Measurements from ENCODE around the gene CLNK.

The CLNK gene

DNA sequence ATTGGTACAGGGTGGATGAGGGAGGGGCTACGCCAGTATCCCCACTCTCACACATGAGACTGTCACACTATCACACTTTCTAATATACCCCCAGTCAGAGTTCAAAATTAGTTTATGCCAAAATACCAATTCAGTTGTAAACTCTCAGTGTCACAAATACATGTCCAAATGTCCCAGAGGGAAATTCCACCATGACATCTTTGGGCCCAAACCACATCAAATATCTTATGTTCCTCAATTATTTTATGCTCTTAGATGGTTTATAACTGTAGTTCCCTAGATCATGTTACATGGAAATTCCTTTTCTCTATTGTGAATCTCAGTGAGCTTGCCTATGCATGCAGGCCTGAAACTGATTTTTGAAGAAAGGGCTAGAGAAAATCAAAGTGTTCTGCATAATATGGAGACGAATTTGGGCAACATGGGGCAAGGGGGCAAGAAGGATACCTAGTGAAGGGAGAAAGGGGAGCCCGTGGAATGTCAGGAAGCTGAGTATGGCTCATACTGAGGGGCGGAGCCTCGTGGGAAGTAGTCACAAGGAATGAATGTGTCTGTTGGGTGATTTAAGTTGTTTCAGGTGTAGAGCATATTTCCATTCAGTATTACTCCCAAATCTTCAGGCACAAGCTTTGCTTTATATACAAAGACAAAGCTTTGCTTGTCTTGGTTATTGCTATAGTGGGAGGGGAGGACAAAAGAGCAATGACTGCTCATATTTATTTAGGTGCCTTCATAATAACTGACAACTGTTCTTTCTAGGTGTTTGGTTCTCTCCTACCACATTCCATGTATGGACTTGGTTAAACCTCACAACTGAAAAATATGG is 40.8 kb downstream of the CLNK start:
- DNase-seq (ENCODE audit: low read depth), result no peak
- H3K4me3 ChIP-seq (ENCODE audit: control insufficient read depth, low read depth, low read length), result no peak overlapping the region
- TF ChIP-seq CTCF (conservative IDR thresholded peaks at IDR 0.05; ENCODE audit: control insufficient read depth, insufficient read depth, low read depth, low read length), result no peak

DNA sequence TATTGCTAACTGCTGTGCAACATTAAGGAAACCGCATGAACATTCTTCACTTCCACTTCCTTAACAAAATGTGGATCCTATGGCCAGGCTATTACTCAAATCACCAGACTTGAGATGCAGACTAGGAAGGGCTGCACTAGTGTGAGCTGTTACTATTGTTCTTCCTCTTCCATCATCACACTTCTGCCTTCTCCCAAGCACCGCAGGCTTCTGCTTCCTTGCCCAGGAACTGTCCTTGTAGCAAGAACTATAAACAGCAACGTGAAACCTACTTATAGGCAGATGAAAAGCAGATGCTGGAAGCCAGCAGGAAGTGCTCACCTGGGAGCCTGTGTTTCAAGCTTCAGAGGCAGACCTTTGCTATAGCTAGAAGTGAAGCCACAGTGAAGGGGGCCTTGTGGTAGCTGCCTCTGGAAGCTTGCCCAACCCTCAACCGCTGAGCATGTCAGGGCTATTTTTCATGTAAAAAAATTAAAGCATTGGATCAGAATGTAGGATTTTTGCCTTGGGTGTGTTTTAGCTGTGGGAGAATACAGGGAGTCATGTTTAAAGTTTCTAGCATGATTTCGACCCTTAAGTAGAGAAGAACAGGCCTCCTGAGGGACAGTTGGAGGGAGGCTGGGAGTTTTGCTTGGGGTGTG is 43.9 kb downstream of the CLNK start:
- no peak for DNase-seq (ENCODE audit: low read depth)
- no peak for TF ChIP-seq CTCF (conservative IDR thresholded peaks at IDR 0.05; ENCODE audit: control insufficient read depth, insufficient read depth, low read depth, low read length)
- no peak overlapping the region for H3K4me3 ChIP-seq (ENCODE audit: control insufficient read depth, low read depth, low read length)

- no peak for TF ChIP-seq CTCF (conservative IDR thresholded peaks at IDR 0.05; ENCODE audit: control insufficient read depth, insufficient read depth, low read depth, low read length)
- DNase-seq (ENCODE audit: low read depth), result peak; percentile 38
Measured at GRCh38 chr4:10639664-10640063, 44.9 kb downstream of the CLNK start.

GRCh38 chr4:10639100-10639499 is 45.5 kb downstream of the CLNK start:
- no peak for DNase-seq (ENCODE audit: low read depth)

More at GRCh38 chr4:10639664-10640063, 44.9 kb downstream of the CLNK start:
- no peak overlapping the region for H3K4me3 ChIP-seq (ENCODE audit: control insufficient read depth, low read depth, low read length)

DNA sequence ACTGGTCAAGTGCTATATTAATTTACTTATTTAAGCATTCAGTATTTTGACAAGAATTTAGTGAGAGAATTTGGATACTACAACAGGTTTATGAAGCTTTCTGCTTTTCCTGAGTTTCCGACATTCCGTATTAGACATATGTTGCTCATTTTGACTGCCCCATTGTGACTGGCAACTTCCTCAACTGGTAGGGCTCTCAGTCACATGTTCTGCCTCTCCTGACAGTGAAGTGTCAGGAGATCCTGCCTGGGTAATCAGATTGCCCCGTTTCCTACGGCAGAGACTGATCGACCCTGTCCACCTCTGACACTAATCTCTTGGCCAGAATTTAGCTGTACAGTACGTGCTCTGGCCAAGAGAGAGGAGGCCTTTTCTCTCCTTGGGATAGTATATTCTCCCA is 49.5 kb downstream of the CLNK start:
- no peak for TF ChIP-seq CTCF (conservative IDR thresholded peaks at IDR 0.05; ENCODE audit: control insufficient read depth, insufficient read depth, low read depth, low read length)
- no peak for DNase-seq (ENCODE audit: low read depth)
- no peak overlapping the region for H3K4me3 ChIP-seq (ENCODE audit: control insufficient read depth, low read depth, low read length)

More at GRCh38 chr4:10639100-10639499, 45.5 kb downstream of the CLNK start:
- no peak for TF ChIP-seq CTCF (conservative IDR thresholded peaks at IDR 0.05; ENCODE audit: control insufficient read depth, insufficient read depth, low read depth, low read length)
- H3K4me3 ChIP-seq (ENCODE audit: control insufficient read depth, low read depth, low read length), result no peak overlapping the region

- no peak for DNase-seq (ENCODE audit: low read depth)
- no peak for TF ChIP-seq CTCF (conservative IDR thresholded peaks at IDR 0.05; ENCODE audit: control insufficient read depth, insufficient read depth, low read depth, low read length)
- no peak overlapping the region for H3K4me3 ChIP-seq (ENCODE audit: control insufficient read depth, low read depth, low read length)
Measured at GRCh38 chr4:10629394-10629793, 55.2 kb downstream of the CLNK start.
